IPS DF 4.7 (cell line): ENCODE results near the gene TBCC.

ENCODE experiments used
- DNase-seq: peaks from one replicate; pipeline ENCODE4 v3.0.0-alpha.2; 2013; ENCODE audit warnings: low spot score; ENCODE audit errors: extremely low read depth

Gene TBCC

DNA sequence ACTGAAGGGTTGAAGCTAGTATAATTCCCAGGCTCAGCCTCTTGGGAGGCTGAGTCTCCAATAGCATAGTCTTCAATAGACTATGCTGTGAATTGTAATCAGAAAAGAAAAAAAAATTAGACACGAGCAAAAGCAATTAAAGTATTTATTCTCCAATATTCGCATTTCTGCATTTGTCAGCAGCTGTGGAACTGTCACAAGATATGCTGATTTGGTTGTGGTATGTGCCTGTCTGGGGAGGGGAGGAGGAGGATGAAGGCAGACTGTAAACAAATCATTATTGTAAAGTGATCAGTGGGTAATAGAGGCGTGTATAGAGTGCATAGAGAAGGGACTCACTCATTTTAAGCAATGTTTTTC lies 25.8 kb upstream of the TBCC start:
- DNase-seq = no peak

GRCh38 chr6:42769836-42770235 lies 23.9 kb upstream of the TBCC start:
- no peak for DNase-seq

DNA sequence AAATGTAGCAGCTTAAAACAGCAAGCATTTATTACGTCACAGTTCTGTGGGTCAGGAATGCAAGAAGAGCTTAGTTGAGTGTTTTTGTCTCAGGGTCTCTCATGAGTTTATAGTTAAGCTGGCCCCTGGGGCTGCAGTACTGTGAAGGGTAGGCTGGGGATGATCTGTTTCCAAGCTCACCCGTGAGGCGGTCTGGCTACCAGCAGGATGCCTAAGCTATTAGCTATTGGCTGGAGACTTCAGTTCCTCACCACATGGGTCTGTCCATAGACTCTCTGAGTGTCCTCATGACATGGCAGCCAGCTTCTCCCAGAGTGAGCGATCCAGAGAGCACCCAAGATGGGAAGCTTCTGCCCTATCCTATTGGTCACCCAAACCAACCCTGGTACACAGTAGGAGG lies 23.1 kb upstream of the TBCC start:
- no peak for DNase-seq

- no peak for DNase-seq
These were observed 20.3 kb upstream of the TBCC start for GRCh38 chr6:42766163-42766670.

GRCh38 chr6:42764911-42765648 lies 19.2 kb upstream of the TBCC start:
- no peak for DNase-seq

GRCh38 chr6:42762950-42763349 lies 17.0 kb upstream of the TBCC start:
- DNase-seq = no peak

GRCh38 chr6:42762426-42762859 lies 16.5 kb upstream of the TBCC start:
- no peak for DNase-seq

GRCh38 chr6:42761287-42762067 lies 15.6 kb upstream of the TBCC start:
- no peak for DNase-seq

GRCh38 chr6:42758756-42759430 lies 13.0 kb upstream of the TBCC start:
- DNase-seq = no peak

DNA sequence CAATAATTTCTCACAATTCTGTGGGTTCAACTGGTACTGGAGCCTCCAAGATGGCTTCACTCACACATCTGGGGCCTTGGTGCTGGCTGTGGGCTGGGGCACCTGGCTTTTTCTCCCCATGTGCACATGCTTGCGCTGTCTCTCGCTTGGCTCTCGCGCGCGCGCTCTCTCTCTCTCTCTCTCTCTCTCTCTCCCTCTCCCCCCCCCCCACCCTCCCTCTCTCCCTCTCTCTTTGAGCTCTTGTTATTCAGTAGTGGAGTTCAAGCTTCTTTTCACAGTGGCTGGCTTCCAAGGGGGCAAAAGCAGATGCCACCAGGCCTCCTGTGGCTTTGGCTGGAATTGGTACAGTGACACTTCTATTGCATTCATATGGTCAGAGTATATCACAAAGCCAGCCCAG lies 10.8 kb upstream of the TBCC start:
- no peak for DNase-seq

- DNase-seq = no peak
These were observed 8.9 kb upstream of the TBCC start for GRCh38 chr6:42754759-42755158.

GRCh38 chr6:42751055-42751454 lies 5.2 kb upstream of the TBCC start:
- no peak for DNase-seq

- no peak for DNase-seq
These were observed 2.4 kb upstream of the TBCC start for GRCh38 chr6:42748203-42748898.

DNA sequence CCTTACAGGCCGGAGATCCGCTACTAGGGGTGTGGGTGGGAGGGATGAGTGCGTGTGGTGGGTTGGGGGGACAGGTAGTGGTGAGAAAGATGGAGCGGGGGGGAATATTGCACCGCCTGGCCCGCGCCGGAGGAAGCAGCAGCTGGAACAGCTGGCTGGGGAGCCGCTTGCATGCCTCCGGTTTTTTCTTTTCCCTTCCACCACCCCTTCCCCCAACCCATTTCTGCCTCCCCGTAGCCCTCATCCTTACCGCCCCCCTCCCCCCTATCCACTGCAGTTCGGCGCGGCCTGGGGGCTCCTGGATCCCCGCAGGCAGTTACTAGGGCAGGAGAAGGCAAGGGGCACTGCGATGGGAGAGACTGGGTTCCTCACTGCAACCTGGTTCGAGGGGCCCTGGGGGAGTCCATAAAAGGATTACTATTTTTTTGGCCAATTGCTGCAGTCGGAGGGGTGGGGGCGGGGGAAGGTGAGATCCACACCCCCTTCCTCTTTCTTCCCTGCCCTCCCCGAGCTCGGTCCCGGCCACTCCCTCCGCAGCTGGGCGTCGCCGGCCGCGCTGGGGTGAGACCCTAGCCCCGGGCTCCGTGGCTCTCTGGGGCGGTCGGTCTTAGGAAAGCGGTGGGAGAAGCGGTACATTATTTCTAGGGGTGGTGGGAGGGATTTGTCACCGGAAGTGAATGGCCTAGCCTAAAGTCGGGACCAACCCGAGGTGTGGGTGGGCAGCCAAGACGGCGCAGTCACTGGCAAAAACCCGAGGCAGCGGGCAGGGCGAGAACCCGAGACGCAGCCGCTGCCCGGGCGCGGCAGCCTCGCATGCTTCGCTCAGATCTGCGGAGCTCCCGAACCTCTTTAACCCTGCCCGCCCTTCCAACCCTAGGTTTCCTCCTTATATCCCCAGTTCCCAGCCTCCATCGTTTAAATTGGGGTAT lies 824 bp upstream of the TBCC start:
- peak; percentile 64 for DNase-seq

- DNase-seq = no peak
These were observed 742 bp downstream of the TBCC start for GRCh38 chr6:42745083-42745639.

DNA sequence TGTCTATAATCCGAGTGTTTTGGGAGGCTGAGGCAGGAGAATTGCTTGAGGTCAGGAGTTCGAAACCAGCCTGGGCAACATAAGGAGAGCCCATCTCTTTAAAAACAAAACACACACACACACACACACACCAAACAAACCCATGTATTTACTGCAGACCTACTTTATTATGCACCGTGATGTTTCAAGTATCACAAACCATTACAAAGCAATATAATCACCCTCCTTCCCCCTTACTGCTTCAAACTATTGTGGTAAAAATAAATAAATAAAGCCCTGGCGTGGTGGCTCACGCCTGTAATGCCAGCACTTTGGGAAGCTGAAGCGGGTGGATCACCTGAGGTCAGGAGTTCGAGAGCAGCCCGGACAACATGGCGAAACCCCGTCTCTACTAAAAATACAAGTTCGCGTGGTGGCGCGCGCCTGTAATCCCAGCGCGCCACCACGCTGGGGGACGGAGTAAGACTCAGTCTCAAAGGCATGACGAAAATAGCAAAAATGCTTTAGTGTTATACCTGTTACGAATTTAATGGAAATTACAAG lies 1.5 kb downstream of the TBCC start:
- no peak for DNase-seq

DNA sequence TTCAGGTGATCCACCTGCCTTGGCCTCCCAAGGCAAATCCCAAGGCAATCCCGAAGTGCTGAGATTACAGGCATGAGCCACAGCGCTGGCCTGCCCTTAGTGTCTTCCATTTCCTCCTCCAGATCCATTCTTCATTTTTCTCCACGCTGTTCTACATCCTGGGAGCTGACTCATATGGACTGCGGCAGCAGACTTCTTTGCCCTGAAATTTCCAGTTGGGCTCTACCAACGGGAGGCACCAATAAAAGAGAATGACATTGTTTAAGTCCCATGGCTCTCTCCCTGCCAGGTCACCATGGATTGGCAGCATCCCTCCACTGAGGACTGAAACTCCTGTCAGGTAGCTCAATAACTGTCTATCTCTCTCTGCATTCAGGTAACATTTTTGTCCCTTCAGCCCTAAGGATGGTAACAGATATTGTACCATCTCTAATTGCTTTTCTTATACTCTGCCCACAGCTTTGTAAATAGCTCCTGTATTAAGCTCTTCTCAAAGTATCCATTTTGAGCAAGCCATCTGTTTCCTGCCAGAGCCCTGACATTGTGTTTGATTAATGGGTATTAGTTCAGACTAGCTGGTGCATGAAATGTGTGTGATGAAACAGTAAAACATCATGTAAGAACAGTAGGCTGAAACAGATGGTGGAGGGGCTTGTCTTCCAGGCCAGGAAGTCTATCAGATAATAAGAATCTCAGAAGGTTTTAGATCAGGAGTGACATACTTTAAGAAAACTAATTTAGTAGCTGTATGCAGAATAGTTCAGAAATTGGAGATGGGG lies 3.6 kb downstream of the TBCC start:
- no peak for DNase-seq

DNA sequence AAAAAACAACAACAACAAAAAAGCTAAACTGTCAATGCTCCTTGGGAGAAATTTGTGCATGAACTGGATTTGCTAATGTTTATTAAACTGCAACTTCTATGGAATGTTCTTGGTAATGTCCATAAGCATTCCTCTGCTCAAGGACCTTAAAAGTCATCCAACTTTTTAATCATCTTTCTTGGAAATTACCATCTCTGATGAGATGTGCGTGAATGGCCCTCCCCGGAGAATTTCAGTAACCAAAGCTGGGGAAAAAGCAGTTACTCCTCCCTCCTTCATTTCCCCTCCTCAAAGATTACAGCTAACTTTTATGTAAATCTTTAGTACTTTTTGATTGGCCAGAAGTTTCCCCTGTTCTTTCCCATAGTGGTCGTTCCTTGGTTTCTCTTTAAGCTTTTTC lies 5.2 kb downstream of the TBCC start:
- no peak for DNase-seq

GRCh38 chr6:42735976-42736375 lies 9.9 kb downstream of the TBCC start:
- DNase-seq = no peak
